Ishikawa (cell line): ENCODE measurements around the gene TPGS2.

Experiments
- CEBPB ChIP-seq: IDR thresholded peaks from 2 replicates; pipeline ENCODE4 v1.6.1; 2012
- CREB1 ChIP-seq: IDR thresholded peaks from 2 replicates; pipeline ENCODE4 v1.6.1; 2012; ENCODE audit warnings: low read depth
- EGR1 ChIP-seq: IDR thresholded peaks from 2 replicates; pipeline ENCODE4 v1.6.1; 2012
- EP300 ChIP-seq: IDR thresholded peaks from 2 replicates; pipeline ENCODE4 v1.6.1; 2012; ENCODE audit warnings: borderline replicate concordance
- FOXM1 ChIP-seq: IDR thresholded peaks from 2 replicates; pipeline ENCODE4 v1.6.1; 2012; ENCODE audit warnings: low read depth, borderline replicate concordance
- NFIC ChIP-seq: IDR thresholded peaks from 2 replicates; pipeline ENCODE4 v1.6.1; 2012
- RAD21 ChIP-seq: IDR thresholded peaks from 2 replicates; pipeline ENCODE4 v1.6.1; 2012; ENCODE audit warnings: low read depth
- REST ChIP-seq: IDR thresholded peaks from 2 replicates; pipeline ENCODE4 v1.6.1; 2012; ENCODE audit warnings: low read depth, mild to moderate bottlenecking
- TAF1 ChIP-seq: IDR thresholded peaks from 2 replicates; pipeline ENCODE4 v1.6.1; 2012; ENCODE audit warnings: low read depth, mild to moderate bottlenecking
- TCF12 ChIP-seq: IDR thresholded peaks from 2 replicates; pipeline ENCODE4 v1.6.1; 2012; ENCODE audit warnings: low read depth
- TEAD4 ChIP-seq: IDR thresholded peaks from 2 replicates; pipeline ENCODE4 v1.6.1; 2012
- USF1 ChIP-seq: IDR thresholded peaks from 2 replicates; pipeline ENCODE4 v1.6.1; 2012
- YY1 ChIP-seq: IDR thresholded peaks from 2 replicates; pipeline ENCODE4 v1.6.1; 2012; ENCODE audit warnings: low read depth
- ZBTB7A ChIP-seq: IDR thresholded peaks from 2 replicates; pipeline ENCODE4 v1.6.1; 2012; ENCODE audit warnings: low read depth
- TF ChIP-seq, protein P1 (sequence below): IDR thresholded peaks from 2 replicates; pipeline ENCODE4 v1.6.1; 2012

The TPGS2 gene

GRCh38 chr18:36757081-36757480 is 71.7 kb downstream of the TPGS2 start:
- TF ChIP-seq RAD21 (peak; percentile 81), ZBTB7A (no peak)

DNA sequence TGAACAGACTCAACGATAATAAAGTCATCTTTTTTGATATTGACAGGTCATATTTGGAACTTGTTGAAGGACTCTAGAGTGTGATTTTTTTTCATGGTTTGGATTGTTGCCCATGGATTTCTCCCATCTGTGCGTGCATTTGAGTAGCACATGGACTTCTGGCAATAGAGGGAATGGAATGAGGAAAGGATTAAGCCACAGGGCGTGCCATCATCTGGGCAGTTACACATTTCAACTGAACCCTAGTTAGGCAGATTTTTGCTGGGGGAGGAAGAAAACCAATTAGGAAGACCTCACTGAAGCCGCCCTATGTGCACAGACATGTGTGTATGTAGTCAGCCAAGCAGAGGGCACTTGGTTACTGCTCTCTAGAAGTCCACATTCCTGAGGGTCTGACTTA is 72.6 kb downstream of the TPGS2 start:
- TF ChIP-seq TAF1 (no peak), CEBPB (no peak), TEAD4 (no peak), REST (no peak), FOXM1 (no peak), EP300 (no peak)
- TF ChIP-seq, protein P1, sequence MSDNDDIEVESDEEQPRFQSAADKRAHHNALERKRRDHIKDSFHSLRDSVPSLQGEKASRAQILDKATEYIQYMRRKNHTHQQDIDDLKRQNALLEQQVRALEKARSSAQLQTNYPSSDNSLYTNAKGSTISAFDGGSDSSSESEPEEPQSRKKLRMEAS, result no peak

DNA sequence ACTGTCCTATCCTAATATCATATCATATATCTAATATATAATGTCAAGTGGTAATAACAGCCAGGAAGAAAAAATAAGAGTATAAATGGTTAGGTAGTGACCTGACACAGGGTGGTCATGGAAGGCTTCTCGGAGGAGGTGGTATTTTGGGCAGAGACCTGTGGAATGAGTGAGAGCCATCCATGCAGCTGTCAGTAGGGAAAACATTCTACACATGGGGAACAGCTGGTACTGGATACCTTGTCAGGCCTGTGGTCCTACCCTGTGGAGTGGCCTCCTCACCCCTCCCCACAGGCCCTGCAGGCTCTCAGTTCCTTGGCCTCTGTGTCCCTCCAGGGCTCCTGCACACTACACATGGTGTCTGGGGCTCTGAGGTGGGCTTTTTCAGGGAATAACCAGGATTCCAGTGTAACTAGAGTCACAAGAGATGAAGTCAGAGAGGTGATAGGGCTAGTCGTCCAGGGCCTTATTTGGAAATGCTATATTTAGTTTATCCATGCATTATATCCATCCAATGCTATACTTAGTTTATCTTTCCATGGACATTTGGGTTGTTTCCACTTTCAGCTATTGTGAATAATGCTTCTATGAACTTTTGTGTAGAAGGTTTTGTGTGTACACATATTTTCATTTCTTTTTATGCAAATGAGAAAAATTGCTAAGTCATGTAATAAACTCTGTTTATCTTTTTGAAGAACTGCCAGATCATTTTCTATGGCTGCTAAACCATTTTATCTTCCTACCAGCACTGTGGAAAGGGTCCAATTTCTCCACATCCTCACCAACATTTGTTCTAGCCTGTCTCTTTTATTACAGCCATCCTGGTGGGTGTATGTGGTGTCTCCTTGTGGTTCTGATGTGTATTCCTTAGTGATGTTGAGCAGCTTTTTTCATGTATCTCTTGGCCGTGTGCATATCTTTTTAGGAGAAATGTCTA is 75.6 kb downstream of the TPGS2 start:
- TF ChIP-seq USF1 (no peak), FOXM1 (no peak), REST (no peak), YY1 (no peak), EGR1 (no peak), TEAD4 (no peak), TCF12 (no peak)

GRCh38 chr18:36745219-36745975 is 83.4 kb downstream of the TPGS2 start:
- no peak for TF ChIP-seq USF1
- TF ChIP-seq RAD21, result no peak
- no peak for TF ChIP-seq TAF1
- no peak for TF ChIP-seq YY1
- TF ChIP-seq ZBTB7A, result no peak

DNA sequence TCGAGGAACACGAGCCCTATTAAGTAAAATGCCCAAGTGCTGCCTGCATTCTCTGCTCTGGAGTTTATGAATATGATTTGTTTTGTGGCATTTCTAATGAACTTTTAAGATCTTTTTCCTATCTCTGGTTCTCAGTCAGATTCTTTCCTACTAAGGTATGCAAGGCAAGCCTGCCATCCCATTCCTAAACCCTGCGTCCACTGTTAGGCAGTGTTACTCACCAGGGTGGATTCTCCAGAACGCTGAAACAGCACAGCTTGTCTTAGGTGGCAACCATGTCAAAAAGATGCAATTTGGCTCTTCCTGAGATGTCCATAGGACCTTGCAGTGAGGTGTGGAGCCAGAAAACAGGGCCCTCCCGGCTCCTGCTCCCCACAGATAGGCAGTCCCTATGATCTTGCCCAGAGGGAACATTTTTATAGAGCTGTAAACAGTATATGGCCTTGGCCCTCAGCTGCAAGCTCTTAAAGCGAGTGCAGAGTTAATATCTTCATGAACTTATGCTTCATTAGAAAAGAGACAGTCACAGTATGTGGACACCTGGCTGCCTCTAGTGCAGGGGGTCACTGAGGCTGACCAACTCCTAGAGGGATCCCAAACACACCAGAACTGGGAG is 84.4 kb downstream of the TPGS2 start:
- no peak for TF ChIP-seq EGR1
- TF ChIP-seq TCF12, result no peak
- no peak for TF ChIP-seq RAD21
- no peak for TF ChIP-seq CREB1
- TF ChIP-seq REST, result no peak
- no peak for TF ChIP-seq FOXM1
- no peak for TF ChIP-seq ZBTB7A
- no peak for TF ChIP-seq NFIC
- TF ChIP-seq YY1, result no peak
- TF ChIP-seq CEBPB, result no peak
- TF ChIP-seq TAF1, result no peak
- TF ChIP-seq, protein P1, result no peak
- no peak for TF ChIP-seq TEAD4
- no peak for TF ChIP-seq USF1
- TF ChIP-seq EP300, result no peak
